ENCODE results near the gene P2RY1. TPM values are rescaled to one million over a fixed set of nuclear protein-coding genes. Genes with fewer than 3 reads are reported as not detected.

P2RY1 gene
- total RNA-seq, 2 donors from 2014 or later = 5.4 to 6.9 TPM

- intact Hi-C loops (cut with DNase I) = no loop called here
Observed at GRCh38 chr3:152874896-152875749, 40.2 kb downstream of the P2RY1 start.

GRCh38 chr3:152879130-152879789 lies 44.3 kb downstream of the P2RY1 start:
- H3K27me3 ChIP-seq = no peaks in the 10 kb centered on the region
- intact Hi-C loops (cut with DNase I) = no loop called here

More at GRCh38 chr3:152874896-152875749, 40.2 kb downstream of the P2RY1 start:
- Histone ChIP-seq H3K36me3 (replicated peaks in 1 of 2; ENCODE audit: insufficient read depth in 1 of 2, low read depth in 2 of 2) (no peaks in the 10 kb centered on the region), H3K27ac (no peak overlapping the region), H3K27me3 (no peaks in the 10 kb centered on the region), H3K4me1 (no peaks in the 10 kb centered on the region), H3K4me3 (no peak overlapping the region), H3K9me3 (no peaks in the 10 kb centered on the region)
- ATAC-seq (no peak), DNase-seq (no peak)
- TF ChIP-seq POLR2A (IDR thresholded peaks at IDR 0.05) (no peak), CTCF (IDR thresholded peaks at IDR 0.05) (no peak)

GRCh38 chr3:152879790-152880174 lies 44.9 kb downstream of the P2RY1 start:
- WGBS, 2 donors = 45 to 77% methylated on average over 2 of the region's 2 CpGs
- no peak for TF ChIP-seq POLR2A (IDR thresholded peaks at IDR 0.05)
- no peak for TF ChIP-seq CTCF (IDR thresholded peaks at IDR 0.05)
- H3K36me3 ChIP-seq (replicated peaks in 1 of 2; ENCODE audit: insufficient read depth in 1 of 2, low read depth in 2 of 2) = no peaks in the 10 kb centered on the region
- no peaks in the 10 kb centered on the region for H3K9me3 ChIP-seq
- no peak for DNase-seq
- no peaks in the 10 kb centered on the region for H3K27me3 ChIP-seq
- no peak overlapping the region for H3K27ac ChIP-seq
- H3K4me1 ChIP-seq = no peaks in the 10 kb centered on the region
- ATAC-seq = no peak
- intact Hi-C loops (cut with DNase I) = no loop called here
- no peak overlapping the region for H3K4me3 ChIP-seq

More at GRCh38 chr3:152879130-152879789, 44.3 kb downstream of the P2RY1 start:
- Histone ChIP-seq H3K4me3 (no peak overlapping the region), H3K9me3 (no peaks in the 10 kb centered on the region), H3K4me1 (no peaks in the 10 kb centered on the region), H3K27ac (no peak overlapping the region), H3K36me3 (replicated peaks in 1 of 2; ENCODE audit: insufficient read depth in 1 of 2, low read depth in 2 of 2) (no peaks in the 10 kb centered on the region)
- ATAC-seq (no peak), DNase-seq (no peak)
- 76 to 87% methylated on average over 8 of the region's 8 CpGs for WGBS, 2 donors
- no peak for TF ChIP-seq CTCF (IDR thresholded peaks at IDR 0.05)
- TF ChIP-seq POLR2A (IDR thresholded peaks at IDR 0.05) = no peak

- H3K27me3 ChIP-seq = no peaks in the 10 kb centered on the region
- H3K4me3 ChIP-seq = no peak overlapping the region
- no peaks in the 10 kb centered on the region for H3K9me3 ChIP-seq
- ATAC-seq = no peak
- intact Hi-C loops (cut with DNase I) = no loop called here
- H3K27ac ChIP-seq = no peak overlapping the region
- no peaks in the 10 kb centered on the region for H3K36me3 ChIP-seq (replicated peaks in 1 of 2; ENCODE audit: insufficient read depth in 1 of 2, low read depth in 2 of 2)
- TF ChIP-seq CTCF (IDR thresholded peaks at IDR 0.05) (no peak), POLR2A (IDR thresholded peaks at IDR 0.05) (no peak)
- no peaks in the 10 kb centered on the region for H3K4me1 ChIP-seq
- WGBS, 2 donors = 32 to 43% methylated on average over 1 of the region's 1 CpG
- DNase-seq = no peak
Observed at GRCh38 chr3:152885076-152885475, 50.1 kb downstream of the P2RY1 start.

Small RNA genes within 50 kb of the gene (small RNA-seq; reads per million reads assigned to genes)
- not detected for gene ATP5MGP5
